Heart left ventricle (tissue), 16 donors: Measurements from ENCODE around the gene TUT1. TPM values are rescaled to one million over a fixed set of nuclear protein-coding genes. Genes with fewer than 3 reads are reported as not detected.

Source experiments
- ATAC-seq, 4 donors: fragments of 200-7000 bp; cut with Tn5 transposase; one replicate each; pipeline ENCODE4 v1.9.1; 2020 to 2022; ENCODE audit warnings: moderate library complexity in 4 of 4, mild to moderate bottlenecking in 3 of 4, moderate number of reproducible peaks in 1 of 4
- DNase-seq, 5 donors: peaks; one replicate each; pipeline ENCODE4 v3.0.0-alpha.2; 2020
- H3K27ac ChIP-seq, 12 donors: fragments of 200-600 bp; sonication (generic) in 4 of 12; one replicate each; pipeline versions ENCODE4 v1.5.0 to v1.8.0; 2016 to 2022; ENCODE audit warnings: mild to moderate bottlenecking in 2 of 12
- H3K27me3 ChIP-seq, 9 donors: fragments of 200-600 bp; sonication (generic) in 2 of 9; one replicate each; pipeline versions ENCODE4 v1.5.1 to v1.8.0; 2016 to 2022; ENCODE audit warnings: mild to moderate bottlenecking in 3 of 9
- H3K36me3 ChIP-seq, 9 donors: fragments of 200-600 bp; sonication (generic) in 2 of 9; one replicate each; pipeline versions ENCODE4 v1.5.0 to v1.8.0; 2018 to 2022; ENCODE audit warnings: mild to moderate bottlenecking in 2 of 9
- H3K4me1 ChIP-seq, 12 donors: fragments of 200-600 bp; sonication (generic) in 4 of 12; one replicate each; pipeline versions ENCODE4 v1.5.0 to v1.8.0; 2016 to 2022; ENCODE audit warnings: mild to moderate bottlenecking in 3 of 12
- H3K4me3 ChIP-seq, 12 donors: fragments of 200-600 bp; sonication (generic) in 4 of 12; one replicate each; pipeline versions ENCODE4 v1.5.0 to v1.8.0; 2017 to 2022; ENCODE audit warnings: mild to moderate bottlenecking in 9 of 12, moderate library complexity in 4 of 12
- H3K9me3 ChIP-seq, 12 donors: fragments of 200-600 bp; sonication (generic) in 4 of 12; one replicate each; pipeline versions ENCODE4 v1.5.0 to v1.8.0; 2016 to 2022; ENCODE audit warnings: mild to moderate bottlenecking in 1 of 12
- CTCF ChIP-seq, 12 donors: fragments of 200-600 bp; sonication (generic) in 4 of 12; IDR thresholded peaks; one replicate each; pipeline versions ENCODE4 v1.5.0 to v1.8.0; 2018 to 2022; ENCODE audit warnings: antibody characterized with exemption in 12 of 12, mild to moderate bottlenecking in 5 of 12
- POLR2A ChIP-seq, 2 donors: fragments of 450-650 bp; IDR thresholded peaks; one replicate each; pipeline ENCODE4 v1.6.1; 2017; ENCODE audit warnings: antibody characterized with exemption in 2 of 2, mild to moderate bottlenecking in 2 of 2, moderate library complexity in 2 of 2
- WGBS, 4 donors: extraction: QIAGEN DNeasy Blood & Tissue Kit in 2 of 4; methylation state at CpG; one replicate each; pipeline versions ENCODE4 v1.1.5 to v1.1.7; 2013 to 2018; 5-methylcytosine and 5-hydroxymethylcytosine counted together
- intact Hi-C, 10 donors: fragments of 100-400 bp; cut with DNase I; formaldehyde crosslinking; loops; one replicate each; pipeline versions ENCODE4 v1.11.1 to v1.14.2; 2022
- long read RNA-seq, 3 donors: library from polyadenylated mRNA; unstranded; transcript quantifications; one replicate each; pipeline ENCODE4 v2.0.0, GENCODE V29; 2020 to 2021
- polyA plus RNA-seq, 2 donors: library from polyadenylated mRNA; stranded (reverse); fragments of 200-250 nt; gene quantifications; one replicate each; pipeline ENCODE4 v1.2.3, GENCODE V29; 2013
- total RNA-seq, 9 donors: library from RNA; depleted of rRNA in 2 of 9; stranded (reverse); fragments of >200 nt in 2 of 9; fragmentation: NEBNext Ultra II Directional in 3 of 9; extraction: Animal tissue kit (Norgen Biotek cat#: 25700) in 3 of 9; gene quantifications; one replicate each; pipeline versions ENCODE4 v1.1.0 to v1.2.4, GENCODE V29; 2016 to 2023
- donor health status: ischemic (EF 13 %, LVEDD 7.1; RV severe dilation, severe dysfunction).
- donor health status: healthy with polysubstance abuse.
- donor health status: DM: no; HTN: yes; CAD: no.
- donor health status: DM: no; HTN: no; CAD: no.
- donor health status: ischemic (EF 25% LVEDD 6.9; RV normal size, moderate dysfunction).
- donor health status: ischemic (EF 25% LVEDD 5.7; RV mildly dilated, moderate dysfunction).
- donor health status: healthy.
- donor health status: DM: yes; HTN: yes; CAD: no.
- donor health status: ischemic (EF 35%, LVEDD 5.7; RV mildly dilated, moderate dysfunction).
- donor health status: nonischemic (EF 11% LVEDD 7.7; RV severe dilation, severe dysfunction).
- donor health status: DM: yes; HTN: yes; CAD: no.
- donor health status: PGD.
- donor health status: ischemic (EF 29% LVEDD 5.4; RV normal size, mild dysfunction).
- donor health status: nonischemic (EF 23%, LVEDD 6.1; RV moderate dilation, normal function).

The TUT1 gene, protein sequence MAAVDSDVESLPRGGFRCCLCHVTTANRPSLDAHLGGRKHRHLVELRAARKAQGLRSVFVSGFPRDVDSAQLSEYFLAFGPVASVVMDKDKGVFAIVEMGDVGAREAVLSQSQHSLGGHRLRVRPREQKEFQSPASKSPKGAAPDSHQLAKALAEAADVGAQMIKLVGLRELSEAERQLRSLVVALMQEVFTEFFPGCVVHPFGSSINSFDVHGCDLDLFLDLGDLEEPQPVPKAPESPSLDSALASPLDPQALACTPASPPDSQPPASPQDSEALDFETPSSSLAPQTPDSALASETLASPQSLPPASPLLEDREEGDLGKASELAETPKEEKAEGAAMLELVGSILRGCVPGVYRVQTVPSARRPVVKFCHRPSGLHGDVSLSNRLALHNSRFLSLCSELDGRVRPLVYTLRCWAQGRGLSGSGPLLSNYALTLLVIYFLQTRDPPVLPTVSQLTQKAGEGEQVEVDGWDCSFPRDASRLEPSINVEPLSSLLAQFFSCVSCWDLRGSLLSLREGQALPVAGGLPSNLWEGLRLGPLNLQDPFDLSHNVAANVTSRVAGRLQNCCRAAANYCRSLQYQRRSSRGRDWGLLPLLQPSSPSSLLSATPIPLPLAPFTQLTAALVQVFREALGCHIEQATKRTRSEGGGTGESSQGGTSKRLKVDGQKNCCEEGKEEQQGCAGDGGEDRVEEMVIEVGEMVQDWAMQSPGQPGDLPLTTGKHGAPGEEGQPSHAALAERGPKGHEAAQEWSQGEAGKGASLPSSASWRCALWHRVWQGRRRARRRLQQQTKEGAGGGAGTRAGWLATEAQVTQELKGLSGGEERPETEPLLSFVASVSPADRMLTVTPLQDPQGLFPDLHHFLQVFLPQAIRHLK
- total RNA-seq (10 to 100 TPM in 7 of 9 donors, 1 to 10 TPM in 2; 6.3 to 16.3 (median 11.3) TPM), polyA plus RNA-seq (10 to 100 TPM in 1 of 2 donors, 1 to 10 TPM in 1; 8.5 to 12.2 TPM)
- long read RNA-seq, donor 1, transcript TUT1-202 (9 exons, 2,826 nt) = major isoform, 9 of 26 reads
- long read RNA-seq, donor 1, partial matches to known transcripts = 14 of 26 reads
- long read RNA-seq, donor 1, other reads (novel, unspliced or antisense) = 2 of 26 reads
- long read RNA-seq, donor 2, transcript TUT1-202 (9 exons, 2,826 nt) = major isoform, 48 of 100 reads
- long read RNA-seq, donor 2, transcript TUT1-203 (3 exons, 752 nt) = minor isoform, 5 of 100 reads
- long read RNA-seq, donor 2, partial matches to known transcripts = 31 of 100 reads
- long read RNA-seq, donor 2, other reads (novel, unspliced or antisense) = 15 of 100 reads
- long read RNA-seq, donor 3, transcript TUT1-202 (9 exons, 2,826 nt) = major isoform, 16 of 37 reads
- long read RNA-seq, donor 3, partial matches to known transcripts = 14 of 37 reads
- long read RNA-seq, donor 3, other reads (novel, unspliced or antisense) = 7 of 37 reads

DNA sequence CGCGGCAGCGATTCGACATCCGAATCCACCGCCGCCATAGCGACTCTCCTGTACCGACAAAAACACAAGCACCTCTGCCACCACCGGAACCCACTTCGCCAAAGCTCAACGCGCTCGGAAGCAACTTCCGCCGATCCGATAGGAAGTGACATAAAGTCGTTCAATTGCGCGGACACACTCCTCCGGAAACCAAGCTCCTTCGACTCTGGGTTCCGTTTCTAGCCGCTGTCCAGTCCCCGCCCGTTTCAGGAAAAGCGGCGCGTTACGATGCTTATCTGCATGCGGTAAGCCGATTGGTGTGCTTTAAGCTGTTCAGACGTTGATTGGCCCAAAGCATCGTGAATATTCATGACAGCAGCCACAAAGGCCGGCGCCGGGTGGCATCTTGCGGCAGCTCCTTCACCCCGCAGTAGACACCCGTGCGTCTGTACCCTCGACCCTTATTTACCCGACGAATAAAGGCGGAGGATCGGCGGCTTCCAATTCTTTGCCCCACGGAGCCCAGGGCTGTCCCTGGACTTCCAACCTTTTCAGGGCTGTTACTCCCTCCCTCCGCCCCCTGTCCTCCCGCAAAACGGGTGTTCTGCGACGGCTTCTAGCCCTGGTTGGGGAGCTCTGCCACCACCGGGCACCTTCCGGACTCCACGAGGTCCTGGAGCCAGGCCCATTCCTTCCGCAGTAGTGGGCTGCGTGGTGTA is at the start of gene TUT1:
Gene TUT1 (minus strand): TSS at position 76 of the 698 bp plus-strand sequence. CDS start 38 bp downstream, at position 38.
- peak; percentile 94 to 97 (median 96) for ATAC-seq
- Histone ChIP-seq H3K4me1 (peaks cover 5 to 40% (median 23%) of the 10 kb centered on the region in 12 donors), H3K27ac (peak within 1 kb of the TSS; percentile 68 to 98 (median 94)), H3K27me3 (no peaks in the 10 kb centered on the region), H3K9me3 (no peaks in the 10 kb centered on the region), H3K36me3 (peaks cover 0 to 61% (median 55%) of the 10 kb centered on the region in 9 donors), H3K4me3 (peak within 1 kb of the TSS; percentile 55 to 97 (median 78))
- WGBS, 4 donors = 0 to 1% (median 0%) methylated on average over 31 to 58 of the region's 58 CpGs
- TF ChIP-seq CTCF (IDR thresholded peaks at IDR 0.05) (peak in 6 of 12 donors; percentile 5 to 36 (median 14)), POLR2A (IDR thresholded peaks at IDR 0.05) (peak; percentile 54 to 95)
- intact Hi-C loops = loop anchor here in 4 of 10 donors (1.0 to 10.0 kb wide), 5 partner anchors 17 to 271 kb away; no protein-coding TSS in a partner anchor
- DNase-seq = peak; percentile 95 to 98 (median 97)

GRCh38 chr11:62632492-62632891 is 41.2 kb upstream of the TUT1 start:
- Histone ChIP-seq H3K36me3 (peaks cover 7 to 100% (median 100%) of the 10 kb centered on the region in 9 donors), H3K27me3 (no peaks in the 10 kb centered on the region), H3K4me3 (no peak overlapping the region), H3K27ac (no peak overlapping the region), H3K9me3 (no peaks in the 10 kb centered on the region), H3K4me1 (peaks cover 0 to 5% (median 0%) of the 10 kb centered on the region in 12 donors)
- WGBS, 4 donors = 57 to 71% (median 64%) methylated on average over 3 to 6 of the region's 6 CpGs
- TF ChIP-seq POLR2A (IDR thresholded peaks at IDR 0.05) (no peak), CTCF (IDR thresholded peaks at IDR 0.05) (no peak)
- DNase-seq = peak in 1 of 5 donors; percentile 21
- intact Hi-C loops = no loop called here
- peak in 1 of 4 donors; percentile 72 for ATAC-seq

DNA sequence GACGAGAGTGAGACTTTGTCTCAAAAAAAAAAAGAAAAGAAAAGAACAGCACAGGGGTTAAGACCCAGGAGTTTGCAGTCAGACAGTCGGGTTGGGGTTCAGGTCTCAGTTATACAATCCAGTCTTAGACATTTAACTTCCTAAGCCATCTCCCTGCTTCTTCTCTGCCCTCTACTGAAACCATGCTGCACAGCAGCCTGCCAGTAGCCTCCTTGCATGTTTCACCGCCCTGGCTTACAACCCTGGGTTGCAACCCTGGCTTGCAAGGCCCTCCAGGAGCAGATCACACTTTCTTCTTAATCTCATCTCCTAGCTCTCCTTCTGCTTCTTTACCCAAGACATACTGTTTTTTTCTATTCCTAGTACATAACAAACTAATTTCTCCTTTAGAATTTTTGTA is 36.4 kb upstream of the TUT1 start:
- intact Hi-C loops = no loop called here
- 75 to 85% (median 80%) methylated on average over 3 of the region's 3 CpGs for WGBS, 4 donors
- H3K27ac ChIP-seq = no peak overlapping the region
- H3K27me3 ChIP-seq = no peaks in the 10 kb centered on the region
- H3K9me3 ChIP-seq = no peaks in the 10 kb centered on the region
- ATAC-seq (no peak), DNase-seq (peak in 1 of 5 donors; percentile 25)
- no peak overlapping the region for H3K4me3 ChIP-seq
- TF ChIP-seq CTCF (IDR thresholded peaks at IDR 0.05) = no peak
- TF ChIP-seq POLR2A (IDR thresholded peaks at IDR 0.05) = no peak
- peaks cover 0 to 4% (median 0%) of the 10 kb centered on the region in 12 donors for H3K4me1 ChIP-seq
- peaks cover 6 to 84% (median 79%) of the 10 kb centered on the region in 9 donors for H3K36me3 ChIP-seq
